OCI-LY3 (cell line): ENCODE results near the gene EFCAB6.

Experiments
- CTCF ChIP-seq: fragments of 200-600, 300-600 bp; sonication (generic); IDR thresholded peaks from 2 replicates; pipeline ENCODE4 v1.5.1; 2014; ENCODE audit warnings: antibody characterized with exemption, low read length, low read depth
- EZH2phosphoT487 ChIP-seq: fragments of 200-600 bp; shearing (Covaris generic); IDR thresholded peaks from 2 replicates; pipeline ENCODE4 v1.6.1; 2018; ENCODE audit warnings: antibody characterized with exemption, mixed run types, low read depth

- TF ChIP-seq CTCF (no peak), EZH2phosphoT487 (no peak)
These were observed 71.4 kb downstream of the EFCAB6 start for GRCh38 chr22:43740587-43741270.
